Right forelimb (tissue), 1 donor: ENCODE data around the gene TIPARP.

ENCODE experiments used
- DNase-seq: peaks from one replicate; pipeline ENCODE4 v3.0.0-alpha.2; 2018

TIPARP gene

GRCh38 chr3:156742401-156742800, 68.0 kb downstream of the TIPARP start:
- DNase-seq = no peak

DNA sequence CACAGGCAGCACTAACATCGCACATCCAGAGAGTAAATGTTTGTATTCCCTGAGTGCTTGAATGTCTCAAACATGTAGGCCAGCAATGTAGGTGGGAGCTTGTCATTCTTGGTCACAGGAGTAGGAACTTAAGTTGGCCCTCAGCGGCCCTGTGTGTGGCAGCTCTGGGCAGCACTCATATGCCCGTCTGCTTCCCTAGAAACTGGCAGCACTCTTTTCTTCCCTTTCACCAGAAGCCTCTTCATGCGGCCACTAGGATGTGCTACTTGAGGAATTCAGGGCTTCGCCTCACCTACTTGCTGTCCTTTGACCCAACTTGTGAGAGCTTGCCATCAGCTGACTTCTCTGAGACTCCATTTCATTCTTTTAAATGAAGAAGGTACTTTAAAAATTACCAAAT, 69.5 kb downstream of the TIPARP start:
- DNase-seq = no peak

GRCh38 chr3:156744631-156745030, 70.2 kb downstream of the TIPARP start:
- no peak for DNase-seq

DNA sequence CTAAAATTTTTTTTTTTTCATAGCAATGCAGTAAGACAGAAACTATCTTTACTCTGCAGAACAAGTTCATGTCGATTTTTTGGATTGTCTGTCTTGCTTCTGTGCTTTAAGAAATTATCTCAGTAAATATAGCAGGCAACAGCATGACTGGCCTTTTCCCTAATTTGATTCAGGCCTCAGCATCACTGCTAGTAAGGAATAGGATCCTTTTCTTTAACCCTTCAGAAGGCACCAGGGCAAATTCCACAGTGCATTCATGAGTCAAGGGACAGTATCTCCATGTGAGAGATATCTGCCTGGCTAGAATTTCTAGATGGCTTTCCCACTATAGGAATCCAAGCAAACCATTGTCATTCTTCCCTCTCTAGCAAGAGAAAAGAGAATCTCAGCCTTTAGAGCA, 71.4 kb downstream of the TIPARP start:
- DNase-seq = no peak

- no peak for DNase-seq
Observed at GRCh38 chr3:156747046-156747445, 72.7 kb downstream of the TIPARP start.

- no peak for DNase-seq
Observed at GRCh38 chr3:156749244-156749643, 74.9 kb downstream of the TIPARP start.

GRCh38 chr3:156750191-156750873, 75.9 kb downstream of the TIPARP start:
- no peak for DNase-seq

GRCh38 chr3:156750874-156751245, 76.5 kb downstream of the TIPARP start:
- DNase-seq = no peak

DNA sequence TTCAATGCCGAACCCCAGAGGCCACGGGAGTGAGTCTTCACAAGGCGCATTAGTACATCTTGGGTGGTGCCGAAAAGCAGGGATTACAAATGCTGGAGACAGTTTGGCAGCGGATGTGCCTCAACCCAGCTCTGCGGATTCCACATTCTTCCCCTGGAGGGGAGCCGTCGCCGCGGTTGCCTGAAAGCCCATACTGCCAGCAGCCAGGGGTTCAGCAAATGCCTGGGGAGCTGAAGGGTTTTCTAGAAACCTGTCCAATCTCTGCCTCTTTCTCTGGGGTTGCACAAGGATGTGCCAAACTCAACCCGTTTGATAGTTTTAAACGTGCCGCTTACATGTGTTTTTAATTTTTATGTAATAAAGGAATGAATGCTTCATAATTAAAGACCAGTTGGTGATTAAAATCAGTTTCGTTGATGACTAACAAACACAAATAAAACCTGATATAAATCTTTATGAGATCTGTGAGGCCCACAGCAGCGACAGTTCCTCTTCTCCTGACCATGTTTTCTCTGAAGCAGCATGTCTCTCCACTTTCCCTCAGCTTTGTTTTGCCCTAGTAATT, 77.2 kb downstream of the TIPARP start:
- peak; percentile 68 for DNase-seq
